T-helper 1 cell (primary cell): ENCODE measurements around the gene NBPF11.
"Not testable (repeated sequence)": the region's sequence is repeated elsewhere in the genome, so short reads cannot be mapped to it uniquely, and the experiment has no call there.

Experiments
- DNase-seq, 5 donors: peaks; one replicate each; pipeline ENCODE4 v3.0.0-alpha.2; 2012 to 2020
- total RNA-seq, 4 donors: gene quantifications; one replicate each; lab custom pipeline; 2026; lab: John Stamatoyannopoulos, UW

NBPF11 gene
- 16.1 to 28.8 (median 26.4) reads per million in 4 donors for total RNA-seq

- peak; percentile 53 to 88 (median 69) for DNase-seq
Measured at GRCh38 chr1:148151911-148152656, at the start of gene NBPF11. Gene NBPF11, minus strand, starts transcription at chr1:148152281. Its CDS starts 25,278 bp downstream, at chr1:148127003.

GRCh38 chr1:148197396-148197795, 45.3 kb upstream of the NBPF11 start:
- DNase-seq: not testable (repeated sequence)

- DNase-seq: not testable (repeated sequence)
Measured at GRCh38 chr1:148196949-148197348, 44.9 kb upstream of the NBPF11 start.

GRCh38 chr1:148195115-148195514, 43.0 kb upstream of the NBPF11 start:
- not testable (repeated sequence) for DNase-seq

GRCh38 chr1:148188768-148189167, 36.7 kb upstream of the NBPF11 start:
- DNase-seq: not testable (repeated sequence)

GRCh38 chr1:148178682-148179081, 26.6 kb upstream of the NBPF11 start:
- not testable (repeated sequence) for DNase-seq

GRCh38 chr1:148175414-148175813, 23.3 kb upstream of the NBPF11 start:
- DNase-seq: not testable (repeated sequence)

- not testable (repeated sequence) for DNase-seq
Measured at GRCh38 chr1:148171995-148172394, 19.9 kb upstream of the NBPF11 start.

- no peak for DNase-seq
Measured at GRCh38 chr1:148166558-148167492, 14.7 kb upstream of the NBPF11 start.

- DNase-seq: no peak
Measured at GRCh38 chr1:148162363-148162762, 10.3 kb upstream of the NBPF11 start.

GRCh38 chr1:148161053-148161901, 9.2 kb upstream of the NBPF11 start:
- DNase-seq: no peak

GRCh38 chr1:148160343-148161052, 8.4 kb upstream of the NBPF11 start:
- no peak for DNase-seq

GRCh38 chr1:148160048-148160342, 7.9 kb upstream of the NBPF11 start:
- DNase-seq: no peak

- DNase-seq: no peak
Measured at GRCh38 chr1:148158341-148159003, 6.4 kb upstream of the NBPF11 start.

GRCh38 chr1:148157803-148158202, 5.7 kb upstream of the NBPF11 start:
- DNase-seq: not testable (repeated sequence)

GRCh38 chr1:148155494-148156275, 3.6 kb upstream of the NBPF11 start:
- not testable (repeated sequence) for DNase-seq

GRCh38 chr1:148152795-148153194, 714 bp upstream of the NBPF11 start:
- not testable (repeated sequence) for DNase-seq

GRCh38 chr1:148151371-148151819, 686 bp downstream of the NBPF11 start:
- DNase-seq: peak in 2 of 5 donors; percentile 10 to 12

- DNase-seq: not testable (repeated sequence)
Measured at GRCh38 chr1:148150945-148151344, 1.1 kb downstream of the NBPF11 start.

GRCh38 chr1:148150014-148150413, 2.1 kb downstream of the NBPF11 start:
- DNase-seq: not testable (repeated sequence)
